HepG2 (cell line): ENCODE data around the gene ADSS1. TPM values are rescaled to one million over a fixed set of nuclear protein-coding genes. Genes with fewer than 3 reads are reported as not detected.

Experiments
- CCAR2 ChIP-seq: fragments of 200-400 bp; formaldehyde crosslinking; optimal IDR thresholded peaks from 2 replicates; pipeline ENCODE3; 2018; ENCODE audit warnings: low read depth, mild to moderate bottlenecking, low read length, moderate library complexity
- CREM ChIP-seq, 2 experiments: sonication (generic) in 1 of 2; formaldehyde crosslinking in 1 of 2; IDR thresholded peaks; 2 replicates each; pipeline versions ENCODE4 v1.4.0 to v1.6.1; 2016 to 2020; ENCODE audit warnings: antibody characterized with exemption in 1 of 2, mild to moderate bottlenecking in 1 of 2, missing genetic modification reagents in 1 of 2
- GLMP ChIP-seq: sonication (generic); formaldehyde crosslinking; IDR thresholded peaks from 2 replicates; pipeline ENCODE4 v1.9.0; 2021; ENCODE audit warnings: missing genetic modification reagents, mild to moderate bottlenecking, borderline replicate concordance
- GMEB2 ChIP-seq: IDR thresholded peaks from 2 replicates; pipeline ENCODE4 v1.6.1; 2016; ENCODE audit warnings: missing biosample characterization, missing genetic modification reagents, low read depth
- HNRNPH1 ChIP-seq: fragments of 200-400 bp; formaldehyde crosslinking; optimal IDR thresholded peaks from 2 replicates; pipeline ENCODE3; 2017; ENCODE audit warnings: mild to moderate bottlenecking, low read depth, low read length
- MTF1 ChIP-seq: sonication (generic); formaldehyde crosslinking; IDR thresholded peaks from 2 replicates; pipeline ENCODE4 v1.5.0; 2020; ENCODE audit warnings: missing genetic modification reagents
- NFIB ChIP-seq: sonication (generic); formaldehyde crosslinking; IDR thresholded peaks from 2 replicates; pipeline ENCODE4 v1.9.0; 2021; ENCODE audit warnings: missing genetic modification reagents, mild to moderate bottlenecking, borderline replicate concordance
- NR1H2 ChIP-seq: sonication (generic); formaldehyde crosslinking; IDR thresholded peaks from 2 replicates; pipeline ENCODE4 v1.8.1; 2022; ENCODE audit warnings: low read depth, missing genetic modification reagents, borderline replicate concordance
- NR2F1 ChIP-seq, 2 experiments: fragments of 450-650 bp in 1 of 2; formaldehyde crosslinking in 1 of 2; IDR thresholded peaks; 2 replicates each; pipeline versions ENCODE4 v1.5.0 to v1.6.1; 2016 to 2020; ENCODE audit warnings: mild to moderate bottlenecking in 1 of 2, missing compliant biosample characterization in 1 of 2, missing genetic modification reagents in 1 of 2, moderate library complexity in 1 of 2
- NR2F2 ChIP-seq: IDR thresholded peaks from 2 replicates; pipeline ENCODE4 v1.6.1; 2012; ENCODE audit warnings: low read depth, inconsistent platforms, borderline replicate concordance
- PAX8 ChIP-seq: sonication (generic); formaldehyde crosslinking; IDR thresholded peaks from 2 replicates; pipeline ENCODE4 v1.8.0; 2022; ENCODE audit warnings: mild to moderate bottlenecking, missing genetic modification reagents, borderline replicate concordance
- PHB2 ChIP-seq: fragments of 450-650 bp; IDR thresholded peaks from 2 replicates; pipeline ENCODE4 v1.6.1; 2018; ENCODE audit not compliant: partially characterized antibody
- PHF5A ChIP-seq: IDR thresholded peaks from one replicate; pipeline ENCODE4 v1.6.1; 2018; ENCODE audit warnings: low read depth, missing genetic modification reagents; ENCODE audit not compliant: unreplicated experiment
- PPARG ChIP-seq: conservative IDR thresholded peaks from 2 replicates; pipeline ENCODE4 v1.6.1; 2016; ENCODE audit warnings: missing biosample characterization, missing genetic modification reagents
- SIX1 ChIP-seq: sonication (generic); formaldehyde crosslinking; IDR thresholded peaks from 2 replicates; pipeline ENCODE4 v1.4.0; 2020; ENCODE audit warnings: missing genetic modification reagents, borderline replicate concordance
- SNAPC5 ChIP-seq: sonication (generic); formaldehyde crosslinking; IDR thresholded peaks from 2 replicates; pipeline ENCODE4 v1.8.1; 2023; ENCODE audit warnings: mild to moderate bottlenecking, missing genetic modification reagents, borderline replicate concordance
- SP5 ChIP-seq: IDR thresholded peaks from 2 replicates; pipeline ENCODE4 v1.6.1; 2016; ENCODE audit warnings: low read depth, borderline replicate concordance
- YEATS4 ChIP-seq: sonication (generic); formaldehyde crosslinking; IDR thresholded peaks from 2 replicates; pipeline ENCODE4 v1.4.0; 2020; ENCODE audit warnings: missing genetic modification reagents, borderline replicate concordance
- ZBTB25 ChIP-seq: IDR thresholded peaks from 2 replicates; pipeline ENCODE4 v1.6.1; 2018; ENCODE audit warnings: missing genetic modification reagents
- ZBTB44 ChIP-seq: sonication (generic); formaldehyde crosslinking; IDR thresholded peaks from 2 replicates; pipeline ENCODE4 v1.4.0; 2020; ENCODE audit warnings: missing genetic modification reagents
- ZBTB46 ChIP-seq: sonication (generic); formaldehyde crosslinking; IDR thresholded peaks from 2 replicates; pipeline ENCODE4 v1.4.0; 2020; ENCODE audit warnings: mild to moderate bottlenecking, missing genetic modification reagents, borderline replicate concordance
- ZNF331 ChIP-seq: sonication (generic); formaldehyde crosslinking; IDR thresholded peaks from 2 replicates; pipeline ENCODE4 v1.4.0; 2020; ENCODE audit warnings: missing genetic modification reagents
- polyA plus RNA-seq, 8 experiments: library from polyadenylated mRNA; depleted of rRNA in 3 of 8; stranded (reverse) in 7 of 8; unstranded in 1 of 8; fragments of >200 nt; fragmentation: Illumina TruSeq in 4 of 8; extraction: Trizol in 4 of 8; gene quantifications; 2 replicates each; pipeline versions ENCODE4 v1.2.1 to v1.2.3, GENCODE V29; 2011 to 2016; ENCODE audit warnings: low read depth in 4 of 8, missing spikeins in 1 of 8, mixed read lengths in 1 of 8; ENCODE audit not compliant: insufficient read depth in 1 of 8
- total RNA-seq, 5 experiments: library from RNA; depleted of rRNA; stranded (reverse); fragments of >200 nt; fragmentation: Illumina TruSeq; extraction: Trizol; gene quantifications; 2 replicates each; pipeline ENCODE4 v1.2.3, GENCODE V29; 2016; ENCODE audit warnings: low read depth in 1 of 5

Gene ADSS1
- total and polyA plus RNA-seq, 2 of the 13 experiments (the other 11 are each of a cell fraction or from before 2014, with no cell fraction given), result 1.0 to 36.7 TPM

GRCh38 chr14:104734991-104735779 is 11.2 kb downstream of the ADSS1 start (continued):
- TF ChIP-seq CCAR2 (no peak), NR2F1 (CRISPR knock-in tag; IDR thresholded peaks at IDR 0.05) (peak; percentile 59 to 68; a peak in 2 of 4 replicates), PPARG (CRISPR knock-in tag) (no peak; the same call in 1 of the 2 replicates), ZNF331 (CRISPR knock-in tag) (peak; percentile 32; the same call in 1 of the 2 replicates), HNRNPH1 (no peak), PAX8 (no peak), SNAPC5 (CRISPR knock-in tag) (no peak), ZBTB46 (no peak), PHB2 (no peak), GMEB2 (CRISPR knock-in tag) (no peak), MTF1 (no peak), NR2F2 (no peak), ZBTB25 (no peak; the same call in 1 of the 2 replicates), SIX1 (CRISPR knock-in tag) (no peak), GLMP (CRISPR knock-in tag) (no peak), ZBTB44 (CRISPR knock-in tag) (no peak), PHF5A (CRISPR knock-in tag) (no peak), NR1H2 (CRISPR knock-in tag) (peak; percentile 92), CREM (IDR thresholded peaks at IDR 0.05) (no peak), CREM (CRISPR knock-in tag; IDR thresholded peaks at IDR 0.05) (no peak), NFIB (no peak), SP5 (CRISPR knock-in tag) (no peak; the same call in 1 of the 2 replicates), YEATS4 (CRISPR knock-in tag) (peak; percentile 95)
